SK-N-SH (cell line): Measurements from ENCODE around the gene IKZF2. TPM values are rescaled to one million over a fixed set of nuclear protein-coding genes. Genes with fewer than 3 reads are reported as not detected.

Experiments
- CTCF ChIA-PET: fragments of 300-600, 350-600 bp; formaldehyde crosslinking; extraction: SDS; loops from one replicate; lab custom pipeline; 2021; lab: Yijun Ruan, JAX
- POLR2A ChIA-PET: fragments of 350-600 bp; sonication (Branson Sonifier 250); formaldehyde crosslinking; extraction: SDS; loops from one replicate; lab custom pipeline; 2020; ENCODE audit warnings: antibody characterized with exemption, inconsistent platforms; lab: Yijun Ruan, JAX
- DNase-seq: peaks from one replicate; pipeline ENCODE4 v3.0.0; 2012
- H2AFZ ChIP-seq: fragments of 200-600 bp; sonication (generic); 2 replicates; pipeline ENCODE4 v1.8.1; 2016; ENCODE audit warnings: antibody characterized with exemption, mild to moderate bottlenecking, low read depth
- H3F3A ChIP-seq: fragments of 200-600 bp; sonication (generic); replicated peaks from 2 replicates; pipeline ENCODE3; 2016; ENCODE audit warnings: antibody characterized with exemption, mild to moderate bottlenecking; ENCODE audit not compliant: insufficient read depth
- H3K27ac ChIP-seq, 2 experiments: fragments of 200-500 bp in 1 of 2; fragments of 200-600 bp in 1 of 2; sonication (Bioruptor generic) in 1 of 2; sonication (generic), shearing (Covaris generic) in 1 of 2; 2 replicates each; pipeline versions ENCODE4 v1.5.1 to v1.6.1; 2014 to 2016; ENCODE audit warnings: low read depth in 2 of 2, inconsistent platforms in 1 of 2, low read length in 1 of 2, mild to moderate bottlenecking in 1 of 2, mixed read lengths in 1 of 2
- H3K27me3 ChIP-seq: fragments of 200-600 bp; sonication (generic), shearing (Covaris generic); 2 replicates; pipeline ENCODE4 v1.6.1; 2016; ENCODE audit warnings: mixed run types; ENCODE audit not compliant: insufficient read depth
- H3K36me3 ChIP-seq, 2 experiments: fragments of 200-500 bp in 1 of 2; fragments of 200-600 bp in 1 of 2; sonication (Bioruptor generic) in 1 of 2; sonication (generic) in 1 of 2; replicated peaks in 1 of 2; 2 replicates each; pipeline versions ENCODE3 to v1.5.1; 2014 to 2016; ENCODE audit warnings: low read length in 1 of 2, mild to moderate bottlenecking in 1 of 2; ENCODE audit not compliant: insufficient read depth in 2 of 2, control insufficient read depth in 1 of 2
- H3K4me1 ChIP-seq, 2 experiments: fragments of 200-500 bp in 1 of 2; fragments of 200-600 bp in 1 of 2; sonication (Bioruptor generic) in 1 of 2; sonication (generic), shearing (Covaris generic) in 1 of 2; 2 replicates each; pipeline versions ENCODE4 v1.5.1 to v1.6.1; 2014 to 2016; ENCODE audit warnings: low read depth in 1 of 2, low read length in 1 of 2, mixed run types in 1 of 2; ENCODE audit not compliant: insufficient read depth in 2 of 2, control insufficient read depth in 1 of 2
- H3K4me2 ChIP-seq: fragments of 200-600 bp; sonication (generic), shearing (Covaris generic); 2 replicates; pipeline ENCODE4 v1.6.1; 2017; ENCODE audit warnings: mixed run types
- H3K4me3 ChIP-seq, 2 experiments: fragments of 200-500 bp in 1 of 2; fragments of 200-600 bp in 1 of 2; sonication (Bioruptor generic) in 1 of 2; sonication (generic), shearing (Covaris generic) in 1 of 2; 2 replicates each; pipeline versions ENCODE4 v1.5.1 to v1.8.1; 2014 to 2016; ENCODE audit warnings: low read depth in 2 of 2, inconsistent platforms in 1 of 2, low read length in 1 of 2, mild to moderate bottlenecking in 1 of 2, mixed read lengths in 1 of 2, moderate library complexity in 1 of 2
- H3K79me2 ChIP-seq: fragments of 200-600 bp; sonication (generic); 2 replicates; pipeline ENCODE4 v1.8.1; 2017; ENCODE audit warnings: mild to moderate bottlenecking; ENCODE audit not compliant: insufficient read depth
- H3K9ac ChIP-seq: fragments of 200-600 bp; sonication (generic); 2 replicates; pipeline ENCODE4 v1.6.1; 2017; ENCODE audit warnings: mixed run types
- H3K9me2 ChIP-seq: fragments of 200-600 bp; sonication (generic); 2 replicates; pipeline ENCODE4 v1.6.1; 2017; ENCODE audit warnings: mixed run types
- H3K9me3 ChIP-seq: fragments of 200-600 bp; sonication (generic); 2 replicates; pipeline ENCODE4 v1.6.1; 2017; ENCODE audit warnings: mixed run types, mild to moderate bottlenecking, moderate library complexity
- H4K20me1 ChIP-seq: fragments of 200-600 bp; sonication (generic); 2 replicates; pipeline ENCODE4 v1.6.1; 2017; ENCODE audit warnings: mild to moderate bottlenecking, mixed run types; ENCODE audit not compliant: insufficient read depth
- CHD2 ChIP-seq: fragments of 150-350 bp; IDR thresholded peaks from 2 replicates; pipeline ENCODE4 v1.6.1; 2018; ENCODE audit warnings: low read length; ENCODE audit not compliant: partially characterized antibody
- ELF1 ChIP-seq: IDR thresholded peaks from 2 replicates; pipeline ENCODE4 v1.4.0; 2012
- EZH2phosphoT487 ChIP-seq: fragments of 200-600 bp; sonication (generic); IDR thresholded peaks from 2 replicates; pipeline ENCODE4 v1.6.1; 2017; ENCODE audit warnings: low read depth, mixed run types, mild to moderate bottlenecking, antibody characterized with exemption, moderate library complexity, borderline replicate concordance
- FOXJ3 ChIP-seq: sonication (generic); formaldehyde crosslinking; IDR thresholded peaks from 2 replicates; pipeline ENCODE4 v1.5.1; 2020; ENCODE audit warnings: mild to moderate bottlenecking, missing genetic modification reagents
- GABPA ChIP-seq: IDR thresholded peaks from 2 replicates; pipeline ENCODE4 v1.4.0; 2012; ENCODE audit warnings: low read depth, mild to moderate bottlenecking
- GATA2 ChIP-seq: sonication (generic); formaldehyde crosslinking; IDR thresholded peaks from 2 replicates; pipeline ENCODE4 v1.5.0; 2020; ENCODE audit warnings: mild to moderate bottlenecking, missing genetic modification reagents
- MEF2A ChIP-seq: IDR thresholded peaks from 2 replicates; pipeline ENCODE4 v1.4.0; 2012; ENCODE audit warnings: low read depth, borderline replicate concordance
- MXI1 ChIP-seq: IDR thresholded peaks from 2 replicates; pipeline ENCODE4 v1.6.1; 2012; ENCODE audit warnings: mild to moderate bottlenecking, low read depth, low read length, improper control_type of control experiment
- NFIC ChIP-seq: IDR thresholded peaks from 2 replicates; pipeline ENCODE4 v1.4.0; 2012; ENCODE audit warnings: borderline replicate concordance
- NRF1 ChIP-seq: IDR thresholded peaks from 2 replicates; pipeline ENCODE4 v1.6.1; 2012; ENCODE audit warnings: low read depth, mild to moderate bottlenecking, low read length
- RAD21 ChIP-seq: IDR thresholded peaks from 2 replicates; pipeline ENCODE4 v1.6.1; 2012; ENCODE audit warnings: mild to moderate bottlenecking, low read length
- RCOR1 ChIP-seq: fragments of 150-350 bp; IDR thresholded peaks from 2 replicates; pipeline ENCODE4 v1.6.1; 2017; ENCODE audit warnings: antibody characterized with exemption, low read length
- SIN3A ChIP-seq: IDR thresholded peaks from 2 replicates; pipeline ENCODE4 v1.6.1; 2012; ENCODE audit warnings: low read depth, mild to moderate bottlenecking, low read length, moderate library complexity, borderline replicate concordance
- TAF1 ChIP-seq: IDR thresholded peaks from 2 replicates; pipeline ENCODE4 v1.6.1; 2012; ENCODE audit warnings: low read depth, mild to moderate bottlenecking, low read length, moderate library complexity, borderline replicate concordance
- TCF12 ChIP-seq: IDR thresholded peaks from 2 replicates; pipeline ENCODE4 v1.4.0; 2012
- YY1 ChIP-seq: IDR thresholded peaks from 2 replicates; pipeline ENCODE4 v1.4.0; 2012; ENCODE audit warnings: low read depth, mild to moderate bottlenecking
- WGBS: methylation state at CpG from one replicate; pipeline ENCODE4 v1.1.6; 2017; ENCODE audit warnings: low lambda C conversion rate; 5-methylcytosine and 5-hydroxymethylcytosine counted together
- polyA plus RNA-seq, 3 experiments: library from polyadenylated mRNA; depleted of rRNA; stranded (reverse); fragments of >200 nt; gene quantifications; 2 replicates each; pipeline ENCODE4 v1.2.3, GENCODE V29; 2012
- TF ChIP-seq, protein P1 (sequence below): fragments of 150-350 bp; IDR thresholded peaks from 2 replicates; pipeline ENCODE4 v1.6.1; 2016; ENCODE audit warnings: mild to moderate bottlenecking, low read depth, low read length
- TF ChIP-seq, protein P2 (sequence below): IDR thresholded peaks from 2 replicates; pipeline ENCODE4 v1.4.0; 2012; ENCODE audit warnings: low read depth, borderline replicate concordance
- TF ChIP-seq, protein P3 (sequence below): IDR thresholded peaks from 2 replicates; pipeline ENCODE4 v1.4.0; 2012; ENCODE audit warnings: low read depth
- TF ChIP-seq, protein P4 (sequence below): IDR thresholded peaks from 2 replicates; pipeline ENCODE4; 2012

IKZF2 gene
- polyA plus RNA-seq, 1 of the 3 experiments (the other 2 are of a cell fraction), result 1.3 TPM

DNA sequence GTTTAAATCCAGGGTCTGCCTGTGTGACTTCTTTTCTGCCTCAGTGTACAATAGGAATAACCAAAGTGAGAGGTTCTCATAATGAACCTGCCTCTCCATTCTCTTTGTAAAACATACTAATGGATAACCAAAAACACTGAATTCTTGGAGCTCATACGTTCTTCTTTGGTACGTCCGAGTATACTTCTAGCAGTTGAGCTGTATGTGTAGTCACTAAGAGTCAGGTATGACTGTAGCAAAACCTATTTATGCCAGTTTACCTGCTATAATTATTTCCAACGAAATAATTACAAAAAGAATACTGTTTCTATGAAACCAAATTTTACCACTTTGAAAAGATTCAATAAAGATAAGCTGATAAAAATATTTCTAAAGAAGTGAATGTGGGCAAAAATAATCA, 109.2 kb downstream of the IKZF2 start:
- ChIA-PET CTCF (interaction anchor here (0.6 to 1.7 kb wide), 3 partner anchors 60 to 1540 kb away, joined by 3 to 4 read pairs (median 3); no protein-coding TSS in a partner anchor), POLR2A (no interaction called here)
- no peaks in the 10 kb centered on the region for H3K27me3 ChIP-seq
- no peak overlapping the region for H2AFZ ChIP-seq
- no peaks in the 10 kb centered on the region for H4K20me1 ChIP-seq
- no peak overlapping the region for H3K4me3 ChIP-seq
- no peaks in the 10 kb centered on the region for H3K79me2 ChIP-seq
- H3K4me2 ChIP-seq, result no peak overlapping the region
- DNase-seq, result no peak
- no peaks in the 10 kb centered on the region for H3F3A ChIP-seq
- no peak overlapping the region for H3K9ac ChIP-seq
- H3K27ac ChIP-seq, result no peak overlapping the region
- H3K9me2 ChIP-seq, result no peaks in the 10 kb centered on the region
- H3K36me3 ChIP-seq, result peaks cover 0 to 2% of the 10 kb centered on the region in 2 experiments
- WGBS, result 55% methylated on average over 4 of the region's 4 CpGs
- no peaks in the 10 kb centered on the region for H3K9me3 ChIP-seq
- H3K4me1 ChIP-seq, result peaks cover 0 to 17% of the 10 kb centered on the region in 2 experiments; a peak in 1 of 4 replicates
- TF ChIP-seq RAD21, result no peak
- TF ChIP-seq ELF1, result no peak
- no peak for TF ChIP-seq NRF1
- no peak for TF ChIP-seq CHD2
- TF ChIP-seq NFIC, result no peak
- TF ChIP-seq TAF1, result no peak
- no peak for TF ChIP-seq TCF12
- TF ChIP-seq EZH2phosphoT487, result no peak
- no peak for TF ChIP-seq YY1
- TF ChIP-seq, protein P1, sequence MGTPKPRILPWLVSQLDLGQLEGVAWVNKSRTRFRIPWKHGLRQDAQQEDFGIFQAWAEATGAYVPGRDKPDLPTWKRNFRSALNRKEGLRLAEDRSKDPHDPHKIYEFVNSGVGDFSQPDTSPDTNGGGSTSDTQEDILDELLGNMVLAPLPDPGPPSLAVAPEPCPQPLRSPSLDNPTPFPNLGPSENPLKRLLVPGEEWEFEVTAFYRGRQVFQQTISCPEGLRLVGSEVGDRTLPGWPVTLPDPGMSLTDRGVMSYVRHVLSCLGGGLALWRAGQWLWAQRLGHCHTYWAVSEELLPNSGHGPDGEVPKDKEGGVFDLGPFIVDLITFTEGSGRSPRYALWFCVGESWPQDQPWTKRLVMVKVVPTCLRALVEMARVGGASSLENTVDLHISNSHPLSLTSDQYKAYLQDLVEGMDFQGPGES, result no peak
- TF ChIP-seq MEF2A, result no peak
- TF ChIP-seq, protein P2, sequence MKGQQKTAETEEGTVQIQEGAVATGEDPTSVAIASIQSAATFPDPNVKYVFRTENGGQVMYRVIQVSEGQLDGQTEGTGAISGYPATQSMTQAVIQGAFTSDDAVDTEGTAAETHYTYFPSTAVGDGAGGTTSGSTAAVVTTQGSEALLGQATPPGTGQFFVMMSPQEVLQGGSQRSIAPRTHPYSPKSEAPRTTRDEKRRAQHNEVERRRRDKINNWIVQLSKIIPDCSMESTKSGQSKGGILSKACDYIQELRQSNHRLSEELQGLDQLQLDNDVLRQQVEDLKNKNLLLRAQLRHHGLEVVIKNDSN, result no peak
- TF ChIP-seq FOXJ3 (CRISPR knock-in tag), result no peak
- TF ChIP-seq, protein P3, sequence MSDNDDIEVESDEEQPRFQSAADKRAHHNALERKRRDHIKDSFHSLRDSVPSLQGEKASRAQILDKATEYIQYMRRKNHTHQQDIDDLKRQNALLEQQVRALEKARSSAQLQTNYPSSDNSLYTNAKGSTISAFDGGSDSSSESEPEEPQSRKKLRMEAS, result no peak
- TF ChIP-seq RCOR1, result no peak
- no peak for TF ChIP-seq GABPA
- TF ChIP-seq, protein P4, sequence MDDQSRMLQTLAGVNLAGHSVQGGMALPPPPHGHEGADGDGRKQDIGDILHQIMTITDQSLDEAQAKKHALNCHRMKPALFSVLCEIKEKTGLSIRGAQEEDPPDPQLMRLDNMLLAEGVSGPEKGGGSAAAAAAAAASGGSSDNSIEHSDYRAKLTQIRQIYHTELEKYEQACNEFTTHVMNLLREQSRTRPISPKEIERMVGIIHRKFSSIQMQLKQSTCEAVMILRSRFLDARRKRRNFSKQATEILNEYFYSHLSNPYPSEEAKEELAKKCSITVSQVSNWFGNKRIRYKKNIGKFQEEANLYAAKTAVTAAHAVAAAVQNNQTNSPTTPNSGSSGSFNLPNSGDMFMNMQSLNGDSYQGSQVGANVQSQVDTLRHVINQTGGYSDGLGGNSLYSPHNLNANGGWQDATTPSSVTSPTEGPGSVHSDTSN, result no peak
- no peak for TF ChIP-seq MXI1
- TF ChIP-seq GATA2 (CRISPR knock-in tag), result no peak
- no peak for TF ChIP-seq SIN3A
